ENCODE data around the gene C2orf68. TPM values are rescaled to one million over a fixed set of nuclear protein-coding genes. Genes with fewer than 3 reads are reported as not detected.

The C2orf68 gene
- total and polyA plus RNA-seq, 2 of the 13 experiments (the other 11 are each of a cell fraction or from before 2014, with no cell fraction given) = 47.1 to 77.4 TPM

DNA sequence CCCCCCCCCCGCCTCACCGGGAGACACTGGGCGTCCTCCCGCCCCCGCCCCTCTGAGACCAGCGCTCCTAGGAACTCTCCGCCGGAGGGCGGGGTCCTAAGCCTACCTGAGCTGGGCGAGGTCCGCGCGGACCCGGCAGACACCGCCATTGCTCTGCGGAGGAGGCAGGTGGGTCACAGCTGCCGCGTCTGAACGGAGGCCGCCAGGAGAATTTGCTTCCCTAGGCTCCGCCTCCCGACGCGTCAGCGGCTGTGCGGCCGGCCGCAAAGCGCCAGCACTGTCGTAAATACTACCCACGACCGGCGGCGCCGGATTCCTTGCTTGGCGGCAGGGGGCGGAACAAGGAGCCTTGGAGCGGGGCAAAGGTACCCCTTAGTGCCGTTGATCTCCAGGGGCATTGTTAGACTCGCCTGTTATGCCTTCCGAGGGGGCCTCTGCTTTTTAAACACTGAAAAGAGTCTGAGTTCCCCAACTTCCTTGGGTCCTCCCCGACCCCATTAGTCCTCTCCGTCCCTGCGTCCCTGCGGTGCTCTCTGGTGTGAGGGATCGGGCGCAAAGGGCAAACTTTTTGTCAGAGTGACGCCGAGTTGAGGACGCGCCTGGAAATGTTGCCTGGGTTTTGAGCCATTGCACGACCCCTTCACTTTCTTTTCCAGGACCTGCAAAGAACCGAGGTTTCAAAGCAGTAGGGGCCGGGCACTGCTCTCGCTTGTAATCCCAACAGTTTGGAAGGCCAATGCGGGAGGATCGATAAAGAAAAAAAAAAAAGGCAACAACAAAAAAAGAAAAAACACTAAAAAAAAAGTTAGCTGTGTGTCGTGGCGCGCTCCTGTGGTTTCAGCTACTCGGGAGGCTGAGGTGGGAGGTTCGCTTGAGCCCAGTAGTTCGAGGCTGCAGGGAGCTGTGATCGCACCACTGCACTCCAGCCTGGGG is 50.3 kb downstream of the C2orf68 start, which contains the start of gene GGCX (continued):
- TF ChIP-seq, protein P1, sequence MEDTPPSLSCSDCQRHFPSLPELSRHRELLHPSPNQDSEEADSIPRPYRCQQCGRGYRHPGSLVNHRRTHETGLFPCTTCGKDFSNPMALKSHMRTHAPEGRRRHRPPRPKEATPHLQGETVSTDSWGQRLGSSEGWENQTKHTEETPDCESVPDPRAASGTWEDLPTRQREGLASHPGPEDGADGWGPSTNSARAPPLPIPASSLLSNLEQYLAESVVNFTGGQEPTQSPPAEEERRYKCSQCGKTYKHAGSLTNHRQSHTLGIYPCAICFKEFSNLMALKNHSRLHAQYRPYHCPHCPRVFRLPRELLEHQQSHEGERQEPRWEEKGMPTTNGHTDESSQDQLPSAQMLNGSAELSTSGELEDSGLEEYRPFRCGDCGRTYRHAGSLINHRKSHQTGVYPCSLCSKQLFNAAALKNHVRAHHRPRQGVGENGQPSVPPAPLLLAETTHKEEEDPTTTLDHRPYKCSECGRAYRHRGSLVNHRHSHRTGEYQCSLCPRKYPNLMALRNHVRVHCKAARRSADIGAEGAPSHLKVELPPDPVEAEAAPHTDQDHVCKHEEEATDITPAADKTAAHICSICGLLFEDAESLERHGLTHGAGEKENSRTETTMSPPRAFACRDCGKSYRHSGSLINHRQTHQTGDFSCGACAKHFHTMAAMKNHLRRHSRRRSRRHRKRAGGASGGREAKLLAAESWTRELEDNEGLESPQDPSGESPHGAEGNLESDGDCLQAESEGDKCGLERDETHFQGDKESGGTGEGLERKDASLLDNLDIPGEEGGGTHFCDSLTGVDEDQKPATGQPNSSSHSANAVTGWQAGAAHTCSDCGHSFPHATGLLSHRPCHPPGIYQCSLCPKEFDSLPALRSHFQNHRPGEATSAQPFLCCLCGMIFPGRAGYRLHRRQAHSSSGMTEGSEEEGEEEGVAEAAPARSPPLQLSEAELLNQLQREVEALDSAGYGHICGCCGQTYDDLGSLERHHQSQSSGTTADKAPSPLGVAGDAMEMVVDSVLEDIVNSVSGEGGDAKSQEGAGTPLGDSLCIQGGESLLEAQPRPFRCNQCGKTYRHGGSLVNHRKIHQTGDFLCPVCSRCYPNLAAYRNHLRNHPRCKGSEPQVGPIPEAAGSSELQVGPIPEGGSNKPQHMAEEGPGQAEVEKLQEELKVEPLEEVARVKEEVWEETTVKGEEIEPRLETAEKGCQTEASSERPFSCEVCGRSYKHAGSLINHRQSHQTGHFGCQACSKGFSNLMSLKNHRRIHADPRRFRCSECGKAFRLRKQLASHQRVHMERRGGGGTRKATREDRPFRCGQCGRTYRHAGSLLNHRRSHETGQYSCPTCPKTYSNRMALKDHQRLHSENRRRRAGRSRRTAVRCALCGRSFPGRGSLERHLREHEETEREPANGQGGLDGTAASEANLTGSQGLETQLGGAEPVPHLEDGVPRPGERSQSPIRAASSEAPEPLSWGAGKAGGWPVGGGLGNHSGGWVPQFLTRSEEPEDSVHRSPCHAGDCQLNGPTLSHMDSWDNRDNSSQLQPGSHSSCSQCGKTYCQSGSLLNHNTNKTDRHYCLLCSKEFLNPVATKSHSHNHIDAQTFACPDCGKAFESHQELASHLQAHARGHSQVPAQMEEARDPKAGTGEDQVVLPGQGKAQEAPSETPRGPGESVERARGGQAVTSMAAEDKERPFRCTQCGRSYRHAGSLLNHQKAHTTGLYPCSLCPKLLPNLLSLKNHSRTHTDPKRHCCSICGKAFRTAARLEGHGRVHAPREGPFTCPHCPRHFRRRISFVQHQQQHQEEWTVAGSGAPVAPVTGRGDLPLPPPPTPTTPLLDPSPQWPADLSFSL (CRISPR knock-in tag; IDR thresholded peaks at IDR 0.05) = no peak; the same call in 1 of the 2 replicates
- TF ChIP-seq CCDC6 (CRISPR knock-in tag; IDR thresholded peaks at IDR 0.05) (peak; percentile 90), RAD21 (CRISPR knock-in tag; IDR thresholded peaks at IDR 0.05) (peak; percentile 70), SPEN (CRISPR knock-in tag; IDR thresholded peaks at IDR 0.05; ENCODE audit: low read depth) (peak; percentile 97), POLR2AphosphoS2 (IDR thresholded peaks at IDR 0.05; ENCODE audit: low read depth, low read length) (peak; percentile 48; the same call in 1 of the 2 replicates), ZNF274 (CRISPR knock-in tag; IDR thresholded peaks at IDR 0.05) (peak; percentile 46; the same call in 1 of the 2 replicates), ZZZ3 (CRISPR knock-in tag; IDR thresholded peaks at IDR 0.05; ENCODE audit: borderline replicate concordance) (peak; percentile 51; the same call in 1 of the 2 replicates), KDM5A (IDR thresholded peaks at IDR 0.05; ENCODE audit: borderline replicate concordance, low read length) (peak; percentile 88; the same call in 1 of the 2 replicates), ZNF263 (CRISPR knock-in tag; IDR thresholded peaks at IDR 0.05) (peak; percentile 96), REL (CRISPR knock-in tag; conservative IDR thresholded peaks at IDR 0.05) (0 out of 2 replicates have a peak, but pooled peaks have one; percentile 53), GATAD2A (CRISPR knock-in tag; IDR thresholded peaks at IDR 0.05) (peak; percentile 56; the same call in 1 of the 2 replicates), SIX1 (CRISPR knock-in tag; IDR thresholded peaks at IDR 0.05; ENCODE audit: borderline replicate concordance) (no peak)
- TF ChIP-seq, protein P2, sequence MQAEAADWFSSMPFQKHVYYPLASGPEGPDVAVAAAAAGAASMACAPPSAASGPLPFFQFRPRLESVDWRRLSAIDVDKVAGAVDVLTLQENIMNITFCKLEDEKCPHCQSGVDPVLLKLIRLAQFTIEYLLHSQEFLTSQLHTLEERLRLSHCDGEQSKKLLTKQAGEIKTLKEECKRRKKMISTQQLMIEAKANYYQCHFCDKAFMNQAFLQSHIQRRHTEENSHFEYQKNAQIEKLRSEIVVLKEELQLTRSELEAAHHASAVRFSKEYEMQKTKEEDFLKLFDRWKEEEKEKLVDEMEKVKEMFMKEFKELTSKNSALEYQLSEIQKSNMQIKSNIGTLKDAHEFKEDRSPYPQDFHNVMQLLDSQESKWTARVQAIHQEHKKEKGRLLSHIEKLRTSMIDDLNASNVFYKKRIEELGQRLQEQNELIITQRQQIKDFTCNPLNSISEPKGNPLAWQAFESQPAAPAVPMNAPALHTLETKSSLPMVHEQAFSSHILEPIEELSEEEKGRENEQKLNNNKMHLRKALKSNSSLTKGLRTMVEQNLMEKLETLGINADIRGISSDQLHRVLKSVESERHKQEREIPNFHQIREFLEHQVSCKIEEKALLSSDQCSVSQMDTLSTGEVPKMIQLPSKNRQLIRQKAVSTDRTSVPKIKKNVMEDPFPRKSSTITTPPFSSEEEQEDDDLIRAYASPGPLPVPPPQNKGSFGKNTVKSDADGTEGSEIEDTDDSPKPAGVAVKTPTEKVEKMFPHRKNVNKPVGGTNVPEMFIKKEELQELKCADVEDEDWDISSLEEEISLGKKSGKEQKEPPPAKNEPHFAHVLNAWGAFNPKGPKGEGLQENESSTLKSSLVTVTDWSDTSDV (CRISPR knock-in tag; IDR thresholded peaks at IDR 0.05) = 0 out of 2 replicates have a peak, but pooled peaks have one; percentile 84
- TF ChIP-seq, protein P3, sequence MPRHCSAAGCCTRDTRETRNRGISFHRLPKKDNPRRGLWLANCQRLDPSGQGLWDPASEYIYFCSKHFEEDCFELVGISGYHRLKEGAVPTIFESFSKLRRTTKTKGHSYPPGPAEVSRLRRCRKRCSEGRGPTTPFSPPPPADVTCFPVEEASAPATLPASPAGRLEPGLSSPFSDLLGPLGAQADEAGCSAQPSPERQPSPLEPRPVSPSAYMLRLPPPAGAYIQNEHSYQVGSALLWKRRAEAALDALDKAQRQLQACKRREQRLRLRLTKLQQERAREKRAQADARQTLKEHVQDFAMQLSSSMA (CRISPR knock-in tag; IDR thresholded peaks at IDR 0.05) = 0 out of 2 replicates have a peak, but pooled peaks have one; percentile 13
- TF ChIP-seq, protein P4, sequence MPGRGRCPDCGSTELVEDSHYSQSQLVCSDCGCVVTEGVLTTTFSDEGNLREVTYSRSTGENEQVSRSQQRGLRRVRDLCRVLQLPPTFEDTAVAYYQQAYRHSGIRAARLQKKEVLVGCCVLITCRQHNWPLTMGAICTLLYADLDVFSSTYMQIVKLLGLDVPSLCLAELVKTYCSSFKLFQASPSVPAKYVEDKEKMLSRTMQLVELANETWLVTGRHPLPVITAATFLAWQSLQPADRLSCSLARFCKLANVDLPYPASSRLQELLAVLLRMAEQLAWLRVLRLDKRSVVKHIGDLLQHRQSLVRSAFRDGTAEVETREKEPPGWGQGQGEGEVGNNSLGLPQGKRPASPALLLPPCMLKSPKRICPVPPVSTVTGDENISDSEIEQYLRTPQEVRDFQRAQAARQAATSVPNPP (CRISPR knock-in tag; IDR thresholded peaks at IDR 0.05) = 0 out of 2 replicates have a peak, but pooled peaks have one; percentile 28
